IMR-90 (cell line): ENCODE results near the gene SRSF7. TPM values are rescaled to one million over a fixed set of nuclear protein-coding genes. Genes with fewer than 3 reads are reported as not detected.

Source experiments
- ATAC-seq: fragments of 200-7000 bp; cut with Tn5 transposase; 2 replicates; pipeline ENCODE4 v1.9.1; 2020; ENCODE audit warnings: low read depth, mild to moderate bottlenecking, moderate library complexity
- BruUV-seq: library from RNA; stranded (reverse); fragments of 400-500 nt; replicated peaks from 2 replicates; lab custom pipeline; 2021; lab: Mats Ljungman, UMichigan
- CTCF ChIA-PET: fragments of 300-600 bp; formaldehyde crosslinking; extraction: SDS; loops from one replicate; lab custom pipeline; 2021; ENCODE audit warnings: antibody characterized with exemption; lab: Yijun Ruan, JAX
- POLR2A ChIA-PET: fragments of 300-600 bp; sonication (Branson Sonifier 250); formaldehyde crosslinking; loops from one replicate; lab custom pipeline; 2022; ENCODE audit warnings: antibody characterized with exemption; ENCODE audit not compliant: unreplicated experiment; lab: Charles Lee
- DNase-seq: peaks from one replicate; pipeline ENCODE4 v3.0.0; 2013
- H2AFZ ChIP-seq: replicated peaks from 2 replicates; pipeline ENCODE3; 2013; ENCODE audit warnings: low read length, mild to moderate bottlenecking; ENCODE audit not compliant: poor library complexity
- H2AK5ac ChIP-seq: 2 replicates; pipeline ENCODE4 v1.6.1; 2013; ENCODE audit warnings: low read depth, low read length, inconsistent platforms
- H2AK9ac ChIP-seq: replicated peaks from 2 replicates; pipeline ENCODE3; 2013; ENCODE audit warnings: mild to moderate bottlenecking, low read depth, low read length, moderate library complexity; ENCODE audit not compliant: poor library complexity
- H2BK120ac ChIP-seq: 2 replicates; pipeline ENCODE4 v1.6.1; 2013; ENCODE audit warnings: low read depth, low read length, inconsistent platforms
- H2BK15ac ChIP-seq: 3 replicates; pipeline ENCODE4 v1.6.1; 2013; ENCODE audit warnings: low read depth, low read length, inconsistent platforms
- H2BK20ac ChIP-seq: 2 replicates; pipeline ENCODE4 v1.6.1; 2013; ENCODE audit warnings: low read depth, mild to moderate bottlenecking, inconsistent platforms, low read length, moderate library complexity
- H2BK5ac ChIP-seq: 2 replicates; pipeline ENCODE4 v1.6.1; 2013; ENCODE audit warnings: mild to moderate bottlenecking, low read depth, low read length, inconsistent platforms; ENCODE audit not compliant: poor library complexity, severe bottlenecking
- H3K14ac ChIP-seq: replicated peaks from 2 replicates; pipeline ENCODE4 v1.6.1; 2013; ENCODE audit warnings: low read depth, low read length, inconsistent platforms
- H3K18ac ChIP-seq: 2 replicates; pipeline ENCODE4 v1.6.1; 2013; ENCODE audit warnings: low read depth, low read length, control low read depth
- H3K23ac ChIP-seq: 2 replicates; pipeline ENCODE4 v1.6.1; 2013; ENCODE audit warnings: low read depth, low read length, inconsistent platforms
- H3K27ac ChIP-seq: 2 replicates; pipeline ENCODE4 v1.5.1; 2013; ENCODE audit warnings: mild to moderate bottlenecking, control low read depth, low read length; ENCODE audit not compliant: insufficient read depth
- H3K27me3 ChIP-seq: 2 replicates; pipeline ENCODE4 v1.6.1; 2013; ENCODE audit warnings: low read length; ENCODE audit not compliant: control insufficient read depth, insufficient read depth
- H3K36me3 ChIP-seq: 2 replicates; pipeline ENCODE4 v1.6.1; 2013; ENCODE audit warnings: low read length, mixed read lengths; ENCODE audit not compliant: control insufficient read depth, insufficient read depth
- H3K4ac ChIP-seq: 2 replicates; pipeline ENCODE4 v1.6.1; 2013; ENCODE audit warnings: low read depth, low read length, inconsistent platforms
- H3K4me1 ChIP-seq: 2 replicates; pipeline ENCODE4 v1.6.1; 2013; ENCODE audit warnings: low read length, mixed read lengths; ENCODE audit not compliant: control insufficient read depth, insufficient read depth
- H3K4me2 ChIP-seq: 2 replicates; pipeline ENCODE4 v1.6.1; 2013; ENCODE audit warnings: low read depth, mild to moderate bottlenecking, control low read depth, low read length, moderate library complexity
- H3K4me3 ChIP-seq: 2 replicates; pipeline ENCODE4 v1.5.1; 2013; ENCODE audit warnings: low read depth, mild to moderate bottlenecking, control low read depth, low read length, moderate library complexity; ENCODE audit not compliant: insufficient read depth
- H3K56ac ChIP-seq: 2 replicates; pipeline ENCODE4 v1.6.1; 2013; ENCODE audit warnings: low read length, inconsistent platforms; ENCODE audit not compliant: insufficient read depth; ENCODE audit errors: extremely low read depth
- H3K79me1 ChIP-seq, 2 experiments: 2 replicates each; pipeline ENCODE4 v1.6.1; 2013; ENCODE audit warnings: low read length in 2 of 2, inconsistent platforms in 1 of 2, low read depth in 1 of 2
- H3K9ac ChIP-seq: 2 replicates; pipeline ENCODE4 v1.6.1; 2013; ENCODE audit warnings: low read depth, low read length, control low read depth
- H3K9me1 ChIP-seq: 2 replicates; pipeline ENCODE4 v1.6.1; 2013; ENCODE audit warnings: low read length, inconsistent platforms; ENCODE audit not compliant: insufficient read depth
- H3K9me3 ChIP-seq: 2 replicates; pipeline ENCODE4 v1.6.1; 2013; ENCODE audit warnings: low read length; ENCODE audit not compliant: control insufficient read depth, insufficient read depth
- H4K20me1 ChIP-seq: 2 replicates; pipeline ENCODE4 v1.6.1; 2013; ENCODE audit warnings: low read length, inconsistent platforms; ENCODE audit not compliant: insufficient read depth
- H4K5ac ChIP-seq: 2 replicates; pipeline ENCODE4 v1.6.1; 2013; ENCODE audit warnings: mild to moderate bottlenecking, low read depth, low read length, control low read depth
- H4K8ac ChIP-seq, 2 experiments: 2 replicates each; pipeline ENCODE4 v1.6.1; 2013; ENCODE audit warnings: low read depth in 2 of 2, low read length in 2 of 2, control low read depth in 1 of 2, inconsistent platforms in 1 of 2
- H4K91ac ChIP-seq: 2 replicates; pipeline ENCODE4 v1.6.1; 2013; ENCODE audit warnings: low read depth, low read length, inconsistent platforms; ENCODE audit not compliant: insufficient read depth
- BHLHE40 ChIP-seq: fragments of 150-350 bp; IDR thresholded peaks from 2 replicates; pipeline ENCODE4 v1.6.1; 2016; ENCODE audit warnings: mild to moderate bottlenecking, low read depth, low read length
- CEBPB ChIP-seq: IDR thresholded peaks from 2 replicates; pipeline ENCODE4 v1.6.1; 2012; ENCODE audit warnings: low read depth, low read length, improper control_type of control experiment
- CHD1 ChIP-seq: IDR thresholded peaks from 2 replicates; pipeline ENCODE4 v1.6.1; 2012; ENCODE audit warnings: low read depth, low read length, improper control_type of control experiment
- CTCF ChIP-seq: conservative IDR thresholded peaks from 2 replicates; pipeline ENCODE4 v1.5.1; 2012; ENCODE audit warnings: mild to moderate bottlenecking, low read depth, low read length, improper control_type of control experiment
- MAFK ChIP-seq: IDR thresholded peaks from 2 replicates; pipeline ENCODE4 v1.6.1; 2012; ENCODE audit warnings: low read depth, low read length, improper control_type of control experiment
- MAZ ChIP-seq: IDR thresholded peaks from 2 replicates; pipeline ENCODE4 v1.6.1; 2012; ENCODE audit warnings: low read depth, mild to moderate bottlenecking, low read length, improper control_type of control experiment, moderate library complexity, borderline replicate concordance
- RAD21 ChIP-seq: IDR thresholded peaks from 2 replicates; pipeline ENCODE4 v1.6.1; 2012; ENCODE audit warnings: low read length, improper control_type of control experiment
- RCOR1 ChIP-seq: IDR thresholded peaks from 2 replicates; pipeline ENCODE4 v1.6.1; 2012; ENCODE audit warnings: mild to moderate bottlenecking, low read length, improper control_type of control experiment; ENCODE audit not compliant: insufficient replicate concordance
- SMC3 ChIP-seq: fragments of 150-350 bp; IDR thresholded peaks from 2 replicates; pipeline ENCODE4 v1.6.1; 2016; ENCODE audit warnings: low read depth, mild to moderate bottlenecking, antibody characterized with exemption, low read length, moderate library complexity
- WGBS, 2 experiments: methylation state at CpG; one replicate each; pipeline versions ENCODE4 v1.1.5 to v1.1.7; 2013; ENCODE audit warnings: missing lambda C conversion rate in 2 of 2; ENCODE audit not compliant: insufficient read length in 1 of 2; ENCODE audit errors: extremely low coverage in 2 of 2; 5-methylcytosine and 5-hydroxymethylcytosine counted together
- dilution Hi-C: fragments of 300-500 bp; cut with HindIII; formaldehyde crosslinking; loops from one replicate; pipeline ENCODE4 v1.14.3; 2018; ENCODE audit warnings: low sequenced_read_pairs; ENCODE audit not compliant: unreplicated experiment
- in situ Hi-C: fragments of 300-500 bp; cut with MboI; formaldehyde crosslinking; loops from 3 replicates; pipeline ENCODE4 v1.14.3; 2019; ENCODE audit warnings: low sequenced_read_pairs, inconsistent platforms, mixed read lengths
- intact Hi-C: fragments of 100-400 bp; cut with micrococcal nuclease; formaldehyde crosslinking; loops from 2 replicates; pipeline ENCODE4 v1.10.0; 2022
- polyA plus RNA-seq, 3 experiments: library from polyadenylated mRNA; depleted of rRNA; stranded (reverse); fragments of >200 nt; gene quantifications; 2 replicates each; pipeline ENCODE4 v1.2.3, GENCODE V29; 2012; ENCODE audit warnings: low replicate concordance in 1 of 3
- total RNA-seq: library from RNA; depleted of rRNA; stranded (reverse); fragments of >200 nt; gene quantifications from 2 replicates; pipeline ENCODE4 v1.2.3, GENCODE V29; 2012
- TF ChIP-seq, protein P1 (sequence below): fragments of 150-350 bp; IDR thresholded peaks from 2 replicates; pipeline ENCODE4 v1.6.1; 2017; ENCODE audit warnings: mild to moderate bottlenecking, antibody characterized with exemption, low read length, low read depth

Gene SRSF7
- total and polyA plus RNA-seq, 2 of the 4 experiments (the other 2 are of a cell fraction) = 148 to 191 TPM

- Histone ChIP-seq H2BK15ac (no peak overlapping the region), H3K4me2 (no peak overlapping the region), H4K20me1 (no peaks in the 10 kb centered on the region), H2BK20ac (no peak overlapping the region), H3K27ac (no peak overlapping the region), H3K79me1 (peaks cover 5 to 18% of the 10 kb centered on the region in 2 experiments; a peak in 2 of 4 replicates), H2BK120ac (no peak overlapping the region), H3K18ac (no peak overlapping the region), H3K4me1 (no peaks in the 10 kb centered on the region), H3K4ac (no peak overlapping the region), H4K91ac (no peak overlapping the region), H3K36me3 (peaks cover 33% of the 10 kb centered on the region), H3K9me1 (peaks cover 3% of the 10 kb centered on the region; the same call in 1 of the 2 replicates), H2AK5ac (no peak overlapping the region), H4K5ac (no peak overlapping the region), H2BK5ac (no peak overlapping the region), H3K23ac (no peak overlapping the region), H4K8ac (no peak overlapping the region), H3K4me3 (no peak overlapping the region), H2AFZ (no peak overlapping the region), H3K56ac (no peak overlapping the region; the same call in 1 of the 2 replicates), H3K9ac (no peak overlapping the region), H2AK9ac (no peak overlapping the region), H3K9me3 (no peaks in the 10 kb centered on the region), H3K27me3 (no peaks in the 10 kb centered on the region), H3K14ac (no peak overlapping the region)
- ChIA-PET CTCF (interaction anchor here (0.9 kb wide), 1 partner anchor 199 kb away, joined by 3 read pairs; no protein-coding TSS in a partner anchor), POLR2A (no interaction called here)
- no peak for DNase-seq
- BruUV-seq = no TSS peak
- dilution Hi-C loops = loop anchor here (25.0 kb wide), 1 partner anchor 172 kb away; no protein-coding TSS in a partner anchor
- intact Hi-C loops = no loop called here
- ATAC-seq = no peak
- in situ Hi-C loops = loop anchor here (5.0 kb wide), 1 partner anchor 417 kb away; no protein-coding TSS in a partner anchor
- no peak for TF ChIP-seq CEBPB
- no peak for TF ChIP-seq MAZ
- no peak for TF ChIP-seq CHD1
- TF ChIP-seq, protein P1, sequence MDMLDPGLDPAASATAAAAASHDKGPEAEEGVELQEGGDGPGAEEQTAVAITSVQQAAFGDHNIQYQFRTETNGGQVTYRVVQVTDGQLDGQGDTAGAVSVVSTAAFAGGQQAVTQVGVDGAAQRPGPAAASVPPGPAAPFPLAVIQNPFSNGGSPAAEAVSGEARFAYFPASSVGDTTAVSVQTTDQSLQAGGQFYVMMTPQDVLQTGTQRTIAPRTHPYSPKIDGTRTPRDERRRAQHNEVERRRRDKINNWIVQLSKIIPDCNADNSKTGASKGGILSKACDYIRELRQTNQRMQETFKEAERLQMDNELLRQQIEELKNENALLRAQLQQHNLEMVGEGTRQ = no peak
- TF ChIP-seq MAFK = no peak
- no peak for TF ChIP-seq SMC3
- TF ChIP-seq CTCF = no peak
- no peak for TF ChIP-seq RCOR1
- TF ChIP-seq BHLHE40 = no peak
- no peak for TF ChIP-seq RAD21
- 58% methylated on average over 2 of the region's 9 CpGs; no CpG with 5 or more reads in 1 of the 2 experiments for WGBS, 2 experiments
Observed at GRCh38 chr2:38734299-38735058, 16.7 kb downstream of the SRSF7 start.
